Brain pericyte (primary cell): ENCODE measurements around the gene HOXD8.

ENCODE experiments used
- DNase-seq: peaks from one replicate; pipeline ENCODE4 v3.0.0-alpha.2; 2012; ENCODE audit warnings: low read depth, low spot score

HOXD8 gene

DNA sequence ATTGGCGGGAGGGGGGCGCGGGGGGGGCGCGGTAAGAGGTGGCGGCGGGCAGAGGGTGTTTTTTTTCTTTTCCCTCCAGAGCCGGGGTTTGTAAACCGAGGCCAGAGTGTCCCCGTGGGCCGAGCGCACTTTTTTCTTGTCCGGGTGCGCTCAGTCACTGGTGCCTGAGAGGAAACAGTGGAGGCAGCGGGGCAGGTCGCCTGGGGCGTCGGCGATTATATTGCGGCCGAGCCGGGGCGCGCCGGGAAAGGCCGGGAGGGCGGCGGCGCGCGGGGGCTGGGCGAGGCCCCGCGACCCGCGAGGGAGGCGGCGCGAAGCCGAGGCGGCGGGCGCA, 275 bp downstream of the HOXD8 start:
- DNase-seq, result no peak

- DNase-seq, result no peak
Measured at GRCh38 chr2:176130147-176130956, 847 bp downstream of the HOXD8 start.

DNA sequence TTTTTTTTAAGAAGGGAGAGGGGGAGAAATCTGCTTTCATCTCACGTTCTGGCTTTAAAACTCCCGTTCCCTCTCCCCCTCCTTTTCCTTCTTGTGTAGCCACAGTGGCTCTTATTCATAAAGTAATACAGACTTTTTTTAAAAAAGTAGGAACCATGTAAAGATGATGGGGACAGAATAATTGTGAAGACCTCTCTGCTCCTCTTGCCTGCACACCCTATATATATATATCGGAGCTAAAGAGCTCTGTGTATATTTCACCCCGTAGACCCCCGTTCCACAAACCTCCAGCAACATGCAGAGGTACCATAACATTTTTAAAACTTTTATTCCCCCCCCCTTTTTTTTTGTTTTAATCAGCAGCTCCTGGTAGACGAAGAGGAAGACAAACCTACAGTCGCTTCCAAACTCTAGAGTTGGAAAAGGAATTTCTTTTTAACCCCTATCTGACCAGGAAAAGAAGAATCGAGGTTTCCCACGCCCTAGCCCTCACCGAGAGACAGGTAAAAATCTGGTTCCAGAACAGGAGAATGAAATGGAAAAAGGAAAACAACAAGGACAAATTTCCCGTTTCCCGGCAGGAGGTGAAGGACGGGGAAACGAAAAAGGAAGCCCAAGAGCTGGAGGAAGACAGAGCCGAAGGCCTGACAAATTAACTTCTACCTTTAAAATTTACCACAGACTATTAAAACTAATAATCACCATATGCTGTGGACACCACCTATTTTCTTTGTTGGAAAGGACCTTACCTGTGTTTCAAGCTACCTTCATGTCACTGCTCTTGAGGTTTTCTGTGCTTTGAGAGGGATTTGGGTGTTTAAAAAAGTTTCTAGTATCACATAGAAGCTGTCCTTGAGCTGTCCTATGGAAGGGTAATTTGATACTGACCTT, 1.7 kb downstream of the HOXD8 start:
- DNase-seq, result no peak

- DNase-seq, result no peak
Measured at GRCh38 chr2:176131848-176132158, 2.3 kb downstream of the HOXD8 start.

DNA sequence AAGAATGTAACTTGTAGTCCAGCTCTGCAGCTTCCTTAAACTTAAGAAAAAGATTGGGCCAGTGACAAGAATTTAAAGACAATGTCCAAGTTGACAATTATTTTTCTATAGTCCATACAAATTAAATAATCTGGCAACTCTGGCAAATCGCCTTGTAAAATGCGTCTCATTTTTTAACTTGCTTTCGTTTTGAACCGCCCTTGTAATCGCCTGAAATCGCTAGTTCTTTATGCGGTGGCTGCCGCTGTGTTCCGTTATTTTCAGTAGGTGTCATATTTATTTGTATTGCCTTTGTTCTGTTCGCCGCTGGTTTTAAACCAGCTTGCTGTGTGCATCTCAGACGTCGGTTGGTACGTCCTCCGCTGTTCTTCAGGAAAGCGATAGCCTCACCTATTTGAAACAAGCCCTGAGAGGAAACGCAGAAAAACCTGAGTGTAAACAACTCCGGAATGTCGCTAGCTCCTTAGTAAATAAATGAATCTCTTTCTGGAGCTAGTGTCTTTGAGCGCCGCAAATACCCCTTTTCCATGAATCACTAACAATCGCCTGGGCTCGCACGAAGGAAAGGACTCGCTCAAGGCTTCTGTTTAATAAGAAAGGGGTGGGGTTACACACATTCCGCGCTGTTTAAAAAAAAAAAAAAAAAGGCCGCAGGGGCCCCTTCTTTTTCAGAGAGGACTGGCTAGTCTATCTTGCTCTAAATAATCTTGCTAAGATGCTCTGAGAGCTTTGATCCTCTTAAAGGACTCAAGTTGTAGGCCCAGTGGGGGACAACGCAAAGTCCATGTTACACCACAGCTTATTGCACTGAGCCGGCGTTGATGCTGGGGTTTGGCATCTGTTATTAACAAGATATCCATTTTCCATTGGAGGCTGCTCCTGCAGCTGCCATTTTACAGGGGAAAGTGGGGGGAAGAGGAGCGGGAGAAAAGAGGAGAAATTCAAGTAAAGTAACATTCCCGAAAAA, 3.0 kb downstream of the HOXD8 start:
- DNase-seq, result no peak

GRCh38 chr2:176133389-176133788, 3.9 kb downstream of the HOXD8 start:
- DNase-seq, result no peak

DNA sequence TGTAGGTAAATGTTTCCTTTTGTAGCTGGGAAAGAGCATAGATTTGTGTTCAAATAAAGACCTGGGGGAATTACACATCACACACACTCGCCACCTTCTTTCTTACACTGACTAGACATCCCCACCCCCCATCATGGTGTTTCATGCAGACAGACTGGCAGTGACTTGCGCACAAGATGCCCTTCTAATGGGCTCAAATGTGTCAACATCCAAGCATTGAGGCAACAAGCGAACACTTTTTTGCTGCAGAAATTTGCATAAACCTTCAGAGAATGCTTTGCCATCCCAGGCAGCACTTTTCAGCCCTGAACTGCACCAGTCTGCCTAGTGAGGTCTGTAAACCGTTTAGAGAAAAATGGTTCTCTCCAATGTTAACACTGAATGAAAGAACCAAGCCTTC, 4.5 kb downstream of the HOXD8 start:
- DNase-seq, result no peak

DNA sequence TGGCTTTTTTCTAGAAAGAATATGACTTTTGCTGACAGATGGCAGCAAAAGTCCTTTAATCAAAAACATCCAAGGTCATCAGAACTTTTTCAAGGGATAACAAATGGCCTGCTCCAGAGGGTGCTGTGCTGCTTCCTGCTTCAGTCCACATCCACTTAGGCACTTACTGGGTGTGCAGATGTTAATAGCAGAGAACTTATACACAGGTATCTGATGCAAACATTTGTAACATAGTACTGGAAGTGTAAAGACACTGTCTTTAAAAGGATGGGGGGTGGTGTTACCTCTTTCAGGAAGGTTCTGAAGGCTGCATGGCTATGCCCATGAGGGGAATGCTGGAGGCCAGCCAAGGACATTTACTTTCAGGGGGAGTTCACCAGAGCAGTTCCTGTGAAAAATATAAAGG, 5.5 kb downstream of the HOXD8 start:
- no peak for DNase-seq

GRCh38 chr2:176136374-176137251, 7.1 kb downstream of the HOXD8 start:
- DNase-seq, result no peak

- no peak for DNase-seq
Measured at GRCh38 chr2:176137252-176137580, 7.7 kb downstream of the HOXD8 start.

DNA sequence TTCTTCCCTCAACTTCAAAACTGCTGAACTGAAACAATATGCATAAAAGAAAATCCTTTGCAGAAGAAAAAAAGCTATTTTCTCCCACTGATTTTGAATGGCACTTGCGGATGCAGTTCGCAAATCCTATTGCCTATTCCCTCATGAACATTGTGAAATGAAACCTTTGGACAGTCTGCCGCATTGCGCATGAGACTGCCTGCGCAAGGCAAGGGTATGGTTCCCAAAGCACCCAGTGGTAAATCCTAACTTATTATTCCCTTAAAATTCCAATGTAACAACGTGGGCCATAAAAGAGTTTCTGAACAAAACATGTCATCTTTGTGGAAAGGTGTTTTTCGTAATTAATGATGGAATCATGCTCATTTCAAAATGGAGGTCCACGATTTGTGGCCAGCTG, 8.4 kb downstream of the HOXD8 start:
- DNase-seq, result no peak

DNA sequence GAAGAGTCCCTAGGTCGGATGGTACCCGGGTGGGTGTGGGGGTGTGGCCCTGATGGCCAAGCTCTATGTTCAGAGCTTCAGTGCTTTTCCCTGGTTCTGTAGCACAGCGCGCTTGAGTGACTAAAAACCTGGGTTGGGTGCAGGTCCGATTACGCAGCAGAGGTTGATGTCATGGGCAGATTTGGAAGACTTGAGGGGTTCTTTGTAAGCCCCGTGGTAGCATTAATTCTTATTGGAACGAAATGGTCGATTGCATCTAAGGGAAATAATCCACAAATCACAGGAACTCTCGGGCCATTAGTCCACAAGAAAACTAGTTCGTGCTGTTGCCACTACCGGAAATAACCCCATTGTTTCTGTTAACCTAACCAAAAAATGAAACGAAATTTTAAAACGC, 9.0 kb downstream of the HOXD8 start:
- DNase-seq, result no peak

DNA sequence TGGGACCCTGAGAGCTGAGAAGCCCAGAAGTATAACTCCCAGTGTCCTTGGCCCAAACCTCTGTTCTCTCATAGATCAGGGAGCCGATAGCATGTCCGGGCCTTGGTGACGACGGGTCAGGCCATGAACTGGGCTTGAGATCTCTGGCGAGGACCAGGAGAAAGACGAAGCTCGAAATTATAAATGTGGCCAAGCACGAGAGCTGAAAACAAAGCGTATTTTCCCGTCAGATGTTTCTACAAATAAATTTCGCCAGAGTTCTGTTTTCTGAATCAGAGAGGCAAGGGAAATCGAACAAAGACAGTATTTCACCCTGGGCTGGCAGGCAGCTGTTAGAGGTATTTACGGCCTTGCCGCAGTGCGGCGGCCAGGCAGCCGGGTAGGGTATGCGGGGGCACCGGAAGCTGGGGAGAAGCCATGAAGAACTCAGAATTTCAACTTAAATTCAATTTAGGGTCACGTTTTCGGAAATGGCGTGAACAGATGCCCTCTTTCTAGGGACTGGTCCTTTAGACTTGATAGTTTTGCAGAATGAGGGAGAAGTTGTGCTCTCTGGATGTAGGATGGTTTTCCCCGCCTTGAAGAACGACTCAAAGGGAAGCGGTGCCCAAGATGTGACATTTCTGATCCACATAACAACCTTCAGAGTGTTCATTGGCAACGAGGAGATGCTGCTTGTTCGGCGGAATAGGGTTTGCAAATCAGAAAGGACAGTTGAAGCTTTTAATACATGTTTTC, 9.6 kb downstream of the HOXD8 start:
- DNase-seq, result no peak

- DNase-seq, result no peak
Measured at GRCh38 chr2:176139661-176140512, 10.4 kb downstream of the HOXD8 start.

GRCh38 chr2:176140513-176141317, 11.2 kb downstream of the HOXD8 start:
- DNase-seq, result no peak

DNA sequence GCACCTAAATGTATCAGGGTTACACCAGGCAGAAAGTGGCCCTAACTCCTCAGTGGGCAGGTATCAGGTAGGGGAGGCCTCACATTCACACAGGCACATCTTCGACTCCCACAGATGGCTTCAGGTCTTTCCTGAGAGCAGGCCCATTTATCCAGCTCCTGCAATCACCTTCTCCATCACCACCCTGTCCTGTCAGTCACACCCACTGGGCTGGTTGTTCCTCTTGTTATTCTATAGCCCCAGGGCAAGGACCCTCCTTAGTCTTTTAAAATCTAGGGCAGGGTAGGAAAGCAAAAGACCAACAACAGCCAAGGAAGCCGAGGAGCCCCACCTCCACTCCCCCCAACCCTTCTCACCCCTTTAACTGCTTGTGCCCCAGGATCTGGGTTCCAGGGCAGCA, 12.8 kb downstream of the HOXD8 start:
- no peak for DNase-seq

DNA sequence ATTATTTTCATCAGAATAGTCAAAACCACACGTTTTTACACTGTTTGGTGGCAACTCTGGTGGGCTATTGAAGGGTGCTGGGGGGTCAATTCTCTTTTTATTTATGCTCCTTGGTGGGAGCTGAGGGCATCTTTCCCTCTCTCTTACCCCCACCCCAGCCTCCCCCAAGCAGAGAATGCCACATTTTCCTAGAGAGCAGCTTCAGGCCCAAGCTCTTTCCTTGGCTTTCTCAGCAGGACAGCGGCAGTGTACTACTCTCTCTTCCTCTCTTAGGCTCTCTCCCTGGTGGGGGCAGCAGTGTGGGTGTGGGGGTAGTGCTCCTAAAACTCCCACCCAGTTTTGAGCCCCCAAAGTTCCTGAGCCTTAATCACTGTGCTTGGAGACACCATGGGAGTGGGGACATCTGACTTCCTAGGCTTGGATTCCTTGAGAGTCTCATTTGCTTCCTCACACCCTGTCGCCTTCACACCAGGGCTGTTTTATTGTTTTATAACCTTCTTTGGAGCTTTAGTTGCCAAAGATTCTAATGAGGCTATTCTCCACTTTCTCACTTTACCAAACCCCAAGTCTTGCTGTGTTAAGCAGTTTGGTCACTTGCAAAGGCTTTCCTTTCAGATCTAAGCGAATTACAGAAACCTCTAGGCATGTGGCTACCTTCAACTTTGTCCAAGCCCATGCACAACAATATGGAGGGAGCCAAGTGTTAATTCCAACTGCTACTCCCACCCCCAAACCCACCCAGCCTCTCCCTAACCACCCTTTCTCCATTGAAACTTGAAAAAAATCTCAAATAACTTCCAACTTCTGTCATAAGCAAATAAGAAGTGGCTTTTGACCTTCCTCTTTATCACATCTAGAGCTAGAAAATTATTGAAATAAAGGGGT, 15.8 kb downstream of the HOXD8 start:
- DNase-seq, result no peak

- DNase-seq, result no peak
Measured at GRCh38 chr2:176146101-176146500, 16.6 kb downstream of the HOXD8 start.
